GM21515 (cell line): ENCODE measurements around the gene OR51B5.
"Not testable (repeated sequence)": the region's sequence is repeated elsewhere in the genome, so short reads cannot be mapped to it uniquely, and the experiment has no call there.

ENCODE experiments used
- ATAC-seq: cut with Tn5 transposase; IDR thresholded peaks from one replicate; pipeline ENCODE4 v1.9.1; 2021; ENCODE audit not compliant: unreplicated experiment

Gene OR51B5

DNA sequence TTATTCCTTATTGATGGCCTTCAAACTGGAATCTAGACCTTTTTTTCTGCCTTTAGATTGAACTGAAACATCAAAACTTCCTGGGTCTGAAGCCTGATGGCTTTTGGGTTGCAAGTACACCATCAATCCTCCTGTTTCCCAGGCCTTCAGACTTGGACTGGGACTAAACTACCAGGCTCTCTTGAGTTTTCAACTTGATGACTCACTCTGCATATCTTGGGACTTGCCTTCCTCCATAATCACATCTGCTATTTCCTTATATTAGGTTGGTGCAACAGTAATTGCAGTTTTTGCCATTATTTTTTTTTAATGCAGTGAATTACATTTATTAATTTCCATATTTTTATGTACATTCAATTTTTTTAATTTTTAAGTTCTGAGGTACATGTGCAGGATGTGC lies 7.0 kb downstream of the OR51B5 start:
- no peak for ATAC-seq

DNA sequence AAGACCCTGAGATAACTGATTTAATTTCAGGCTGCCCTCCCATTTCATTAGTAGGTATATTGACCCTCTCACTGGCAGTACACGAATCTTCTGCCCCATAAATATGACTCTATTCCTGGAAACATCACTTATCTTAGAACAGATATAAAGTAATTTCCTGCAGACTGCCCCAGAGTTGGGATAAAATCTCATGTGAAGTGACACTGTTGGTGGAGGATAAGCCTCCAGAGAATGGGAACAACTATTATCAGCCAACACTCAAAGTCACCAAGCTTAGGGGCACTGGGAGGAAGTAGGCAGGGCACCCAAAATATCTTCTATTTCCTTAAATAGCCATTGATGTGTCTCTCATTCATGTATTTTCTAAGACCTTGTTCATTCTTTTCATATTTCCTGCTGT lies 8.2 kb downstream of the OR51B5 start:
- ATAC-seq, result no peak

DNA sequence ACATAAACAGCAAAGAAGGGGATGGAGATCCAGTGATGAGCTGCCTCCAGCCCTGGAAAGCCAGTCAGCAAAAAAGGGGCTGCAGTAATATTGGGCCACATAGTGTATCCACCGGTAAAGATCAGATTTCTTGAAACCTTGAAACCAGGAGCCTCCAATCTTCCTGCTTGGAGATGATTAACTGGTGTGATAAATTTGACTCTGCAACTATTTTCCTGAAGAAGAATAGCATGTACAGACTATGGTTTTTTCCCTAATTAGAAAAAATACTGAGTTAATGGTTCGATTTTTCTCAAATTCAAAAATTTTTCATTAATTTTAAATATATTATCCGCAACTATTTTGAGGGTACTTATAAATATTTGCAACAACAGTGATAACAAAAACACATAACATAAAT lies 19.1 kb downstream of the OR51B5 start, which contains the start of gene OR51B2:
OR51B2 (minus strand) TSS at position 101 of the 400 bp plus-strand sequence; CDS start at position 101, 0 bp downstream.
- ATAC-seq, result no peak

DNA sequence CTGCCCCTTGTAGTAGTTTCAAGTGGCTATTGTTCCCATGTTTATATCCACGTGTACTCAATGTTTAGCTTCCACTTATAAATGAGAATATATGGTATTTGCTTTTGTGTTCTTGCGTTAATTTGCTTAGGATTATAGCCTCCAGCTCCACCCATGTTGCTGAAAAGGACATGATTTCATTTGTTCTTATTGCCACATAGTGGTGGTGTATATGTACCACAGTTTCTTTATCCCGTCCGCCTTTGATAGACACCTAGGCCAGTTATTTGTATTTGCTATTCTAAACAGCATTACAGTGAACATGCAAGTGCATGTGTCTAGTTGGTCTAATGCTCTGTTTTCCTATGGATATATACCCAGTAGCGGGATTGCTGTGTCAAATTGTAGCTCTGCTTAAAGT lies 26.0 kb downstream of the OR51B5 start:
- no peak for ATAC-seq

DNA sequence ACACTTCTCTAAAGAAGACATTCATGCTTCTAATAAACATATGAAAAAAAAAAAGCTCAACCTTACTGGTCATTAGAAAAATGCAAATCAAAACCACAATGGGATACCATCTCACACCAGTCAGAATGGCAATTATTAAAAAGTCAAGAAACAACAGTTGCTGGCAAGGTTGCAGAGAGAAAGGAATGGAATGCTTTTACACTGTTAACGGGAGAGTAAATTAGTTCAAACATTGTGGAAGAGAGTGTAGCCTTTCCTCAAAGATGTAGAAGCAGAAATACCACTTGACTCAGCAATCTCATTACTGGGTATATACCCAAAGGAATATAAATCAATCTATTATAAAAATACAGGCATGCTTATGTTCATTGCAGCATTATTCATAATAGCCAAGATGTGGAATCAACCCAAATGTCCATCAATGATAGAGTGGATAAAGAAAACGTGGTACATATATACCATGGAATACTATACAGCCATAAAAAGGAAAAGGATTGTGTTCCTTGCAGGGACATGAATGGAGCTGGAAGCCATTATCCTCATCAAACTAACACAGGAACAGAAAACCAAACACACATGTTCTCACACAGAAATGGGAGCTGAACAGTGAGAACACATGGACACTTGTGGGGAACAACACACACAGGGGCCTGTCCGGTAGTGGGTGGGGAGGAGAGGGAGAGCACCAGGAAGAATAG lies 29.8 kb downstream of the OR51B5 start:
- ATAC-seq, result not testable (repeated sequence)

DNA sequence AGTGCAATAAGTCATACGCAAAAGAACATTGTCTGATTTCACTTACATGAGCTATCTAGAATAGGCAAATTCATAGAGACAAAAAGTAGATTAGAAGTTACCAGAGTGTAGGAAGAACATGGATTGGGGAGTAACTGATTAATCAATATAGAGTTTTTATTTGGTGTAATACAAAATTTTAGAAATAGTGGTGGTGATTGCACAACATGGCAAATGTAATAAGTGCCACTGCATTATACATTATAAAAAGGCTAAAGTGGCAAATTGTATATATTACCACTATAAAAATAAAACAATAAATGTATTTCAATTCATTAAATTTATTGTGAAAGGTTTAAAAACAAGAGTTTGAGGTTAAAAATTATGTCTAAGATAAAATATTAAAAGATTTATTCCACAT lies 32.9 kb downstream of the OR51B5 start:
- no peak for ATAC-seq

DNA sequence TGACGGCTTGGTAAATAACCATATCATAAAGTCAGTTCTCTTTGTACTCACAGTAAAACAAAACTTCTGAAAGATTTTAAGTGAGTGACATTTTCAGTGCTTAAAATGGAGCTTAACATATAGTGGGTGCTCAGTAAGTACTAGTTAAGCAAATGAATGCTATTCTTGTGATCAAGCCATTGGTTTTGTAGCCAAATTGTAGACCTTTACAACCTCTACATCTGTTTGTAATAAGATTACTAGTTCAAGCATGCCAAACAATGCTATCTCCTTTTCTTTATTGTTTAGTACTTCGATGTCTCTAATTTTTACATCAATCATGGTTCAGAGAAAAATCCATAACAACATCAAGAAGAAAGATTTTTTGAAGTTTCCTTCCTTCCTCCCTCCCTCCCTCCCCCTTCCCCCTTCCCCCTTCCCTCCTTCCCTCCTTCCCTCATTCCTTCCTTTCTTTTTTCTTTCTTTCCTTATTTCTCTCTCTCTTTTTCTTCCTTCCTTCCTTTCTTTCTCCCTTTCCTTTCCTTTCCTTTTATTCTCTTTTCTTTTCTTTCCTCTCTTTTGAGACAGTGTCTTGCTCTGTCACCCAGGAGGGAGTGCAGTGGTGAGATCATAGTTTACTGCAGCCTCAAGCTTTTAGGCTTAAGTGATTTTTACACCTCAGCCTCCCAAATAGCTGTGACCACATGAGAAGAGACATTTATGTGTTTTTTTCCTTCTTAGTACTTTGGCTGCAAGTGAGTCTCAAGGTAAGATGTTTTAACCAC lies 35.9 kb downstream of the OR51B5 start:
- no peak for ATAC-seq

DNA sequence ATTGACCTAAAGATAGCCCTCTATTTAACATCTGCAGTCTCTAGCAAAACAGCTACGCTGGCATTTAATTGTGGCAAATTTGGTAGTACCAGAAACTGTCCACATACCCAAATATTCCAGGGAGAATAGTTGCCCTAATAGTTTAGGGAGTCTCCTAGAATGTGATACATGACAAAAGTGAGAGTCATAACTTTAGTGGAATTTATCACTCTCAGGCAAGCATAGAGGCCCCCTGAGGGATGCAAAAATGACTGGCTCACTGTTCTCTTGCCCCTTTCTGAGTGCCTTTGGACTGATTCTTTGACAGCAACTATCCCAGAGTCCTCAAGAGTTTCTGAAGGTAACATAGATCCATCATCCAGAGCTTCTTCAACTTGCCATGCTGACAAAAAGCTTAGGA lies 39.3 kb downstream of the OR51B5 start:
- ATAC-seq, result no peak

DNA sequence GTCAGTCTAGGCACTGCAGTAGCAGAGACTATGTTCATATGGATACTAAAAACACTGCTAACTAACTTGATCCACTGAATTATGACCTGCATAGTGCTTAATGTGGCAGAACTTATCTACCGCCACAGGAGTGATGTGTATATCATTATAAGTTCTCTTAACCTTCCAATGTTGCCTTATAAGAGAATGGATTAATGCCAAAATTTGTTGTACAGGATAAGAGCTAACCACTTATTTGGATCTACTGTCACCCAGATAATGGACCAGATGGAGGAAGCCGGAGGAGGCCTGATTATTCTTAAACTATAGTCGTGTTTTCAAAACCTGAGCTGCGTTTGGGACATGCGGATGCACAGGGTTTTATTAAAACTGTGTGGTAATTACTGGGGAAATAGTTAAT lies 39.7 kb downstream of the OR51B5 start:
- ATAC-seq, result no peak

DNA sequence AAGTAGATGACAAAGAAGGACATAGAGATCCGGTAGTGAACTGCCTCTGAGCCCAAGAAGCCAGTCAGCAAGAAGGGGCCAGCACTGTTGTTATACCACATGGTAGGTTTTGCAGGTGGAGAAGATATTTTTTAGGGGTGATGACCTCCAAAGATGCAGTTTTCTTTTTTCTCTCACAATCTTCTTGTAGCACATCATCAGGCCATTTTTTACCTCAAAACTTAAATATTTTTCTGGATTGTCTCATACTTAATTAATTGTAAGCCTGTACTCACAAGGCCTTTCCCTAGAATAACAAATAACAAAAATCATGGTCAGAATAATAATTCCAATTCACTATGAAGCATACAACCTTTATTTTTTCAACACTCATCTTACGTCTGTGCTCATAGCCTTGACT lies 41.5 kb downstream of the OR51B5 start, which contains the start of gene OR51B4:
OR51B4 (minus strand) TSS at position 101 of the 400 bp plus-strand sequence; CDS start at position 101, 0 bp downstream.
- no peak for ATAC-seq

DNA sequence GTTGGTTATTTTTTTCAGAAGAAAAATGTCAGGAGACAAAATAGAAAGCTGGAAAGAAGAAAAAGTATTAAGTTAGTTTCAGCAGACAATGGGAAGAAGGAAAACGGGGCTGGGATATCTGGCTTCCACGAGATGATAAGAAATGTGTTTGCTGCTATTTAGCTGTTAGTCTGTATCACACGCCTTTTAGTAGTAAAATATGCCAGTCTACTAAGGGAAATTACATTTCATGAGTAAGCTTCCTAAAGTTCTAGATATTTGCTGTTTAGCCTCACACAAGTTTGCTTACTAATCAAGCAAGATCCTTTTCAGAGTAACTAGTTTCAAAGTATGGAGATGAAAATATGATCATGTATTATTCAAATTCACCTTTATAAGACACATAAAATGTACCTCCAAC lies 43.1 kb downstream of the OR51B5 start:
- ATAC-seq, result no peak

DNA sequence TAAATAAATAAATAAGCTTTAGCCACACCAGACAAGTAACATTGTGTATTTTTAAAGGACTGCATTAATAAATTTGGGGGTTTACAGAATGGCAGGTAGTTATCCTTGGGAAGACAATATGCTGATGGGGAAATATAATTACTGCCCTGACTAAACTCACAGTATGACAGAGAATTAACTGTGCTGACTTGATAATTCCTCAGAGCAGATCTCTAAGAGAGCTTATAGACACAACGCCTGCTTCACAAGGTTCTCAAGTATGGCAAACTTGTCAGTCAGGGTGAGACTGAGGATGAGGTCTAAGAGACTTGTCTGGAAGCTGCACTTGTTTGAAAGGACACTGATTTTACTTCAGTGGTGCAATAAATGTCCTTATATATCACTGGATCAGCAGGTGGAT lies 44.9 kb downstream of the OR51B5 start:
- ATAC-seq, result no peak

DNA sequence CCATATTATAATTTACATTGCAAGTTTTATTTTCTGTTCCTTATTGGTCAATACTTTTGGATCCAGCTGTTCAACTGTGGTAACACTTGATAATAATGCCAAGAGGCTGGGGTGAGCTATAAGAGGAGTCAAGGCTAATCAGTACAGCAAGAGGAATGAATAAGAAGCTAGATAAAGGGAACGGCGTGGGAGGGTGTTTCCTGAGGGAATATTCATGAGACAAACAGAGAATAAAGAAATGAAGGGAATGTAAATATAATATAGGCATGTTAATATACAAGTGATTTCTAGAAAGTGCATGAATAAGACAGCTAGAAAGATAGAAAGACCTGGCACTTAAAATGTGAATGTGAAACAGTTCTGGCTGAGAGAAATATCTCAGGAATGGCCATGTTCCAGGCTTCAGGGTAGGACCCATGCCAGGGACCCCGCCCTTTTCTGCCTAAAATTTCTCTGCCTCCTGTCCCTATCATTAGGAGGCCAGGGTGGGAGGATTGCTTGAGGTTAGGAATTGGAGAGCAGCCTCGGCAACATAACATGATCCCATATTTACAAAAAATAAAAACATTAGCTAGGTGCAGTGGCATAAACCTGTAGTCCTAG lies 45.5 kb downstream of the OR51B5 start:
- ATAC-seq, result no peak

DNA sequence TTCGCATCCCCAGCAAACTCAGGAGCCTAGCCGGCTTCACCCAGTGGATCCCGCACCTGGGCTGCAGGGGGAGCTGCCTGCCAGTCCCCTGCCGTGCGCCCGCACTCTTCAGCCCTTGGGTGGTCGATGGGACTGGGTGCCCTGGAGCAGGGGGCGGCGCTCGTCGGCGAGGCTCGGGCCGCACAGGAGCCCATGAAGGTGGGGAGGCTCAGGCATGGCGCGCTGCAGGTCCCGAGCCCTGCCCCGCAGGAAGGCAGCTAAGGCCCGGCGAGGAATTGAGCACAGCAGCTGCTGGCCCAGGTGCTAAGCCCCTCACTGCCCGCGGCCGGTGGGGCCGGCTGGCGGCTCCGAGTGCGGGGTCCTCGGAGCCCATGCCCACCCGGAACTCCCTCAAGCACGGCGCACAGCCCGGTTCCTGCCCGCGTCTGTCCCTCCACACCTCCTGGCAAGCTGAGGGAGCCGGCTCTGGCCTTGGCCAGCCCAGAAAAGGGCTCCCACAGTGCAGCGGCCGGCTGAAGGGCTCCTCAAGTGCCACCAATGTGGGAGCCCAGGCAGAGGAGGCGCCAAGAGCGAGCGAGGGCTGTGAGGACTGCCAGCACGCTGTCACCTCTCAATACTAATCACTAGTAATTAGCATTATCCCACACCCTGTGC lies 48.9 kb downstream of the OR51B5 start:
- not testable (repeated sequence) for ATAC-seq

DNA sequence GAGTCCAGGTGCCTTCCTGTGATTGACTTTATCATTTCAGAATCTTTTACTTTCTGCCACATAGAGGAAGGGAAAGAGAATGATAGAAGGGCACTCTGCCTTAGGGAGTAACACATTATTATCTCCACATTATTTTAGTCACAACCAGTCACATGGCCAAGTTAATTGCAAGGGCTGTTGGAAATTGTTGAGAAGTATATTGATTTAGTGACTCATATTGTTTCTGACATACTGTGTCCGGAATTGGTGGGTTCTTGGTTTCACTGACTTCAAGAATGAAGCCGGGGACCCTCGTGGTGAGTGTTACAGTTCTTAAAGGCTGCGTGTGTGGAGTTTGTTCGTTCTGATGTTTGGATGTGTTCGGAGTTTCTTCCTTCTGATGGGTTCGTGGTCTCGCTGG lies 50.3 kb downstream of the OR51B5 start:
- ATAC-seq, result no peak
